CD14-positive monocyte (primary cell): ENCODE data around the gene ELF5. TPM values are rescaled to one million over a fixed set of nuclear protein-coding genes. Genes with fewer than 3 reads are reported as not detected.

Experiments used
- DNase-seq, 3 donors: peaks; one replicate each; pipeline ENCODE4 v3.0.0-alpha.2; 2011 to 2022
- H2AFZ ChIP-seq: 2 replicates; pipeline ENCODE4 v1.6.0; 2012; ENCODE audit warnings: mild to moderate bottlenecking, low read depth, low read length, inconsistent platforms; ENCODE audit not compliant: insufficient read depth, poor library complexity, severe bottlenecking
- H3K27ac ChIP-seq, 2 donors: 1 replicate in 1 of 2; 2 replicates in 1 of 2; pipeline ENCODE4 v1.5.1; 2012 to 2013; ENCODE audit warnings: low read length in 2 of 2, control low read depth in 1 of 2, inconsistent platforms in 1 of 2, low read depth in 1 of 2, mild to moderate bottlenecking in 1 of 2
- H3K27me3 ChIP-seq, 2 donors: one replicate each; pipeline versions ENCODE4 v1.6.0 to v1.6.1; 2011 to 2013; ENCODE audit warnings: low read length in 2 of 2; ENCODE audit not compliant: control insufficient read depth in 2 of 2, insufficient read depth in 2 of 2
- H3K36me3 ChIP-seq, 2 donors: replicated peaks in 1 of 2; 1 replicate in 1 of 2; 2 replicates in 1 of 2; pipeline versions ENCODE4 v1.5.1 to v1.6.1; 2012 to 2013; ENCODE audit warnings: low read length in 2 of 2, control low read depth in 1 of 2, inconsistent platforms in 1 of 2, mild to moderate bottlenecking in 1 of 2; ENCODE audit not compliant: insufficient read depth in 2 of 2, control insufficient read depth in 1 of 2
- H3K4me1 ChIP-seq, 2 donors: 1 replicate in 1 of 2; 2 replicates in 1 of 2; pipeline versions ENCODE4 v1.5.1 to v1.6.1; 2012 to 2013; ENCODE audit warnings: low read length in 2 of 2, control low read depth in 1 of 2, inconsistent platforms in 1 of 2, mild to moderate bottlenecking in 1 of 2, moderate library complexity in 1 of 2; ENCODE audit not compliant: insufficient read depth in 2 of 2, control insufficient read depth in 1 of 2
- H3K4me2 ChIP-seq: replicated peaks from 2 replicates; pipeline ENCODE3; 2012; ENCODE audit warnings: low read length, moderate library complexity, mild to moderate bottlenecking; ENCODE audit not compliant: poor library complexity, severe bottlenecking; ENCODE audit errors: extremely low read depth
- H3K4me3 ChIP-seq, 3 experiments: fragments of 200-600 bp in 1 of 3; sonication (generic) in 1 of 3; replicated peaks in 1 of 3; 1 replicate in 2 of 3; 2 replicates in 1 of 3; pipeline ENCODE4 v1.5.1; 2011 to 2013; ENCODE audit warnings: low read length in 3 of 3, mild to moderate bottlenecking in 3 of 3, control low read depth in 2 of 3, low read depth in 2 of 3, inconsistent platforms in 1 of 3, moderate library complexity in 1 of 3
- H3K79me2 ChIP-seq: 2 replicates; pipeline ENCODE4 v1.6.0; 2012; ENCODE audit warnings: mild to moderate bottlenecking, control low read depth, inconsistent platforms, low read length, moderate library complexity; ENCODE audit not compliant: insufficient read depth
- H3K9ac ChIP-seq: 2 replicates; pipeline ENCODE4 v1.6.0; 2017; ENCODE audit warnings: low read length, mild to moderate bottlenecking; ENCODE audit not compliant: insufficient read depth, poor library complexity, severe bottlenecking
- H3K9me3 ChIP-seq, 2 donors: replicated peaks in 1 of 2; 1 replicate in 1 of 2; 2 replicates in 1 of 2; pipeline versions ENCODE4 v1.5.1 to v1.6.1; 2012 to 2013; ENCODE audit warnings: low read length in 2 of 2, control low read depth in 1 of 2; ENCODE audit not compliant: control insufficient read depth in 1 of 2, insufficient read depth in 1 of 2
- H4K20me1 ChIP-seq: 2 replicates; pipeline ENCODE4 v1.6.0; 2012; ENCODE audit warnings: mild to moderate bottlenecking, low read length, control low read depth, moderate library complexity; ENCODE audit not compliant: insufficient read depth
- H3K27ac Mint-ChIP-seq, 7 donors: one replicate each; pipeline ENCODE4 v1.8.0; 2020; ENCODE audit warnings: mild to moderate bottlenecking in 7 of 7, mixed read lengths in 7 of 7, moderate library complexity in 6 of 7, inconsistent platforms in 2 of 7
- H3K27me3 Mint-ChIP-seq, 3 donors: one replicate each; pipeline ENCODE4 v1.8.0; 2021 to 2022; ENCODE audit warnings: low read depth in 3 of 3, mild to moderate bottlenecking in 3 of 3, mixed read lengths in 3 of 3, moderate library complexity in 3 of 3, inconsistent platforms in 1 of 3
- H3K36me3 Mint-ChIP-seq, 2 donors: one replicate each; pipeline ENCODE4 v1.8.0; 2020; ENCODE audit warnings: mixed read lengths in 2 of 2, inconsistent platforms in 1 of 2, mild to moderate bottlenecking in 1 of 2
- H3K4me1 Mint-ChIP-seq: one replicate; pipeline ENCODE4 v1.8.0; 2020; ENCODE audit warnings: mild to moderate bottlenecking, mixed read lengths
- H3K4me3 Mint-ChIP-seq, 2 donors: one replicate each; pipeline ENCODE4 v1.8.0; 2020; ENCODE audit warnings: mild to moderate bottlenecking in 2 of 2, mixed read lengths in 2 of 2, moderate library complexity in 1 of 2
- H3K9me3 Mint-ChIP-seq, 7 donors: one replicate each; pipeline ENCODE4 v1.8.0; 2020 to 2022; ENCODE audit warnings: mixed read lengths in 7 of 7, mild to moderate bottlenecking in 6 of 7, moderate library complexity in 6 of 7, inconsistent platforms in 2 of 7
- WGBS: methylation state at CpG from one replicate; pipeline ENCODE4 v1.1.5; 2013; ENCODE audit warnings: missing lambda C conversion rate; ENCODE audit not compliant: insufficient coverage; 5-methylcytosine and 5-hydroxymethylcytosine counted together
- intact Hi-C, 2 donors: fragments of 100-400 bp; cut with micrococcal nuclease; formaldehyde crosslinking; loops; one replicate each; pipeline versions ENCODE4 v1.15.0 to v1.15.1; 2023
- polyA plus RNA-seq, 3 donors: library from polyadenylated mRNA; depleted of rRNA in 1 of 3; unstranded in 2 of 3; stranded (reverse) in 1 of 3; fragments of 300-500 nt in 2 of 3; fragments of >200 nt in 1 of 3; fragmentation: Illumina TruSeq in 2 of 3; gene quantifications; 1 replicate in 2 of 3; 2 replicates in 1 of 3; pipeline ENCODE4 v1.2.3, GENCODE V29; 2012 to 2021
- TF ChIP-seq, protein P1 (sequence below): fragments of 200-600 bp; IDR thresholded peaks from one replicate; pipeline ENCODE4 v1.8.0; 2022; ENCODE audit warnings: antibody characterized with exemption, mild to moderate bottlenecking

Gene ELF5
- polyA plus RNA-seq, 3 donors, result 0.27 TPM; not detected in 2

DNA sequence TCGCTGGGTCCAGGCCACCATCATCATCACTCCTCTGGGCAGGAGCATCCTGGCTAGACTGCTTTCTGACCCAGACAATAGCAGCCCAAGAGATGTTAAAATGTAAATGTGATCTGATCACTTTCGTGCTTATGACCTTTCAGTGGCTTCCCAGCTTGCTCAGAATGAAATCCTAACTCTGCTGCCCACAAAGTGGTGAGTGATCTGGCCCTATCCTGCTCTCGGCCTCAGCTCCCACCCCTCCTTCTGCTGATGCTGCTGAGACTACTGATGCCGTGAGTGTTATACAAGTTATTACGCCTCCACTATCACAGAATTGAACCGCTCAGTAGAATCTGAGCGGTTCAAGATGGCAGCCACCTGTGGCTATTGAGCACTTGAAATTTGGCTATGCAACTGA, 26.2 kb downstream of the ELF5 start:
- 100% methylated on average over 1 of the region's 7 CpGs for WGBS
- Mint-ChIP-seq H3K36me3 (no peaks in the 10 kb centered on the region), H3K4me3 (no peak overlapping the region), H3K27ac (no peak overlapping the region), H3K4me1 (no peaks in the 10 kb centered on the region), H3K9me3 (no peaks in the 10 kb centered on the region), H3K27me3 (peaks cover 0 to 4% (median 1%) of the 10 kb centered on the region in 3 donors)
- Histone ChIP-seq H3K4me1 (no peaks in the 10 kb centered on the region), H2AFZ (no peak overlapping the region), H3K36me3 (no peaks in the 10 kb centered on the region), H3K4me3 (no peak overlapping the region), H4K20me1 (no peaks in the 10 kb centered on the region), H3K27ac (no peak overlapping the region), H3K27me3 (no peaks in the 10 kb centered on the region), H3K9me3 (no peaks in the 10 kb centered on the region), H3K79me2 (no peaks in the 10 kb centered on the region), H3K9ac (no peak overlapping the region), H3K4me2 (no peak overlapping the region)
- intact Hi-C loops, result no loop called here
- TF ChIP-seq, protein P1, sequence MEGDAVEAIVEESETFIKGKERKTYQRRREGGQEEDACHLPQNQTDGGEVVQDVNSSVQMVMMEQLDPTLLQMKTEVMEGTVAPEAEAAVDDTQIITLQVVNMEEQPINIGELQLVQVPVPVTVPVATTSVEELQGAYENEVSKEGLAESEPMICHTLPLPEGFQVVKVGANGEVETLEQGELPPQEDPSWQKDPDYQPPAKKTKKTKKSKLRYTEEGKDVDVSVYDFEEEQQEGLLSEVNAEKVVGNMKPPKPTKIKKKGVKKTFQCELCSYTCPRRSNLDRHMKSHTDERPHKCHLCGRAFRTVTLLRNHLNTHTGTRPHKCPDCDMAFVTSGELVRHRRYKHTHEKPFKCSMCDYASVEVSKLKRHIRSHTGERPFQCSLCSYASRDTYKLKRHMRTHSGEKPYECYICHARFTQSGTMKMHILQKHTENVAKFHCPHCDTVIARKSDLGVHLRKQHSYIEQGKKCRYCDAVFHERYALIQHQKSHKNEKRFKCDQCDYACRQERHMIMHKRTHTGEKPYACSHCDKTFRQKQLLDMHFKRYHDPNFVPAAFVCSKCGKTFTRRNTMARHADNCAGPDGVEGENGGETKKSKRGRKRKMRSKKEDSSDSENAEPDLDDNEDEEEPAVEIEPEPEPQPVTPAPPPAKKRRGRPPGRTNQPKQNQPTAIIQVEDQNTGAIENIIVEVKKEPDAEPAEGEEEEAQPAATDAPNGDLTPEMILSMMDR, result no peak
- DNase-seq, result no peak

DNA sequence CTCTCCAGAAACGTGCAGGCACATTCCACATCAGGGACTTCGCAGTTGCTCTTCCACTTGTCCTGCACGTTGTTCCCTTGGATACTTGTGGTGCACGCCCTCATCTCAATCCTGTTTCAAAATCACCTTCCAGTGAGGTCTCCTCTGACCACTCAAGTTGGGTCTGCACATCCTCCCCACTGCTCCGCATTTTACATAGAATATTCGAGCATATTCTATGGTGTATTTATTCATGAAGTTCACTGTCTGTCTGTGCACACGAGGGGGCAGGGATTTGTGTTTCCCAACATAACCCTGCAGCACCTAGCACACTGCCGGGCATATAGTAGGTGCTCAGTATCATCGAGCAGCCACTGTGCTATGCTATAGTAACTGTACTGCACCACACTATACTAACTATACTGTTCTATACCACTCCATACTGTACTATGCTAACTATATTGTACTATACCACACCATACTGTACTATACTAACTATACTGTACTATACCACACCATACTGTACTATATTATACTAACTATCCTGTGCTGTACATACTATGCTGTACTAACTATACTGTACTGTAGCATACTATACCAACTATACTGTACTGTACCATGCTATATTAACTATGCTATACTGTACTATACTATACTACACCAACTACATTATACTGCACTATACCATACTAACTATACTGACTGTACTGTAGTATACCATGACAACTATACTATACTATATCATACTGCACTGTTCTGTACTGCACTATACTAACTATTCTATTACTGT, 30.3 kb downstream of the ELF5 start:
- H3K79me2 ChIP-seq, result no peaks in the 10 kb centered on the region
- no peak overlapping the region for H3K27ac Mint-ChIP-seq
- H3K9me3 ChIP-seq, result no peaks in the 10 kb centered on the region
- no peak overlapping the region for H3K4me3 Mint-ChIP-seq
- H2AFZ ChIP-seq, result no peak overlapping the region
- no peaks in the 10 kb centered on the region for H3K4me1 Mint-ChIP-seq
- WGBS, result 86% methylated on average over 7 of the region's 9 CpGs
- no peaks in the 10 kb centered on the region for H4K20me1 ChIP-seq
- no peaks in the 10 kb centered on the region for H3K27me3 ChIP-seq
- TF ChIP-seq, protein P1, result no peak
- H3K9me3 Mint-ChIP-seq, result no peaks in the 10 kb centered on the region
- no peak overlapping the region for H3K27ac ChIP-seq
- H3K36me3 Mint-ChIP-seq, result no peaks in the 10 kb centered on the region
- H3K4me3 ChIP-seq, result no peak overlapping the region
- no peak for DNase-seq
- H3K4me2 ChIP-seq, result no peak overlapping the region
- H3K27me3 Mint-ChIP-seq, result peaks cover 1 to 6% (median 2%) of the 10 kb centered on the region in 3 donors
- intact Hi-C loops, result no loop called here
- H3K9ac ChIP-seq, result no peak overlapping the region
- H3K36me3 ChIP-seq, result no peaks in the 10 kb centered on the region
- H3K4me1 ChIP-seq, result no peaks in the 10 kb centered on the region
